Measurements from ENCODE around the gene TLE5.
A peak's percentile ranks its signal among the peaks of the same experiment; 100 is the strongest.

GRCh38 chr19:3108775-3109174 lies 46.5 kb upstream of the TLE5 start:
- peak; percentile 61 to 80 (median 74) for TF ChIP-seq CTCF (IDR thresholded peaks at IDR 0.05)
- no peak for TF ChIP-seq EP300 (IDR thresholded peaks at IDR 0.05)
- no peak for TF ChIP-seq POLR2A (IDR thresholded peaks at IDR 0.05)

Measured in tibial nerve (tissue), 4 donors.